CD14-positive monocyte (primary cell): ENCODE measurements around the gene PXN. TPM values are rescaled to one million over a fixed set of nuclear protein-coding genes. Genes with fewer than 3 reads are reported as not detected.

ENCODE experiments used
- DNase-seq, 3 donors: peaks; one replicate each; pipeline ENCODE4 v3.0.0-alpha.2; 2011 to 2022
- H2AFZ ChIP-seq: 2 replicates; pipeline ENCODE4 v1.6.0; 2012; ENCODE audit warnings: mild to moderate bottlenecking, low read depth, low read length, inconsistent platforms; ENCODE audit not compliant: insufficient read depth, poor library complexity, severe bottlenecking
- H3K27ac ChIP-seq, 2 donors: 1 replicate in 1 of 2; 2 replicates in 1 of 2; pipeline ENCODE4 v1.5.1; 2012 to 2013; ENCODE audit warnings: low read length in 2 of 2, control low read depth in 1 of 2, inconsistent platforms in 1 of 2, low read depth in 1 of 2, mild to moderate bottlenecking in 1 of 2
- H3K27me3 ChIP-seq, 2 donors: one replicate each; pipeline versions ENCODE4 v1.6.0 to v1.6.1; 2011 to 2013; ENCODE audit warnings: low read length in 2 of 2; ENCODE audit not compliant: control insufficient read depth in 2 of 2, insufficient read depth in 2 of 2
- H3K36me3 ChIP-seq, 2 donors: replicated peaks in 1 of 2; 1 replicate in 1 of 2; 2 replicates in 1 of 2; pipeline versions ENCODE4 v1.5.1 to v1.6.1; 2012 to 2013; ENCODE audit warnings: low read length in 2 of 2, control low read depth in 1 of 2, inconsistent platforms in 1 of 2, mild to moderate bottlenecking in 1 of 2; ENCODE audit not compliant: insufficient read depth in 2 of 2, control insufficient read depth in 1 of 2
- H3K4me1 ChIP-seq, 2 donors: 1 replicate in 1 of 2; 2 replicates in 1 of 2; pipeline versions ENCODE4 v1.5.1 to v1.6.1; 2012 to 2013; ENCODE audit warnings: low read length in 2 of 2, control low read depth in 1 of 2, inconsistent platforms in 1 of 2, mild to moderate bottlenecking in 1 of 2, moderate library complexity in 1 of 2; ENCODE audit not compliant: insufficient read depth in 2 of 2, control insufficient read depth in 1 of 2
- H3K4me2 ChIP-seq: replicated peaks from 2 replicates; pipeline ENCODE3; 2012; ENCODE audit warnings: low read length, moderate library complexity, mild to moderate bottlenecking; ENCODE audit not compliant: poor library complexity, severe bottlenecking; ENCODE audit errors: extremely low read depth
- H3K4me3 ChIP-seq, 3 experiments: fragments of 200-600 bp in 1 of 3; sonication (generic) in 1 of 3; replicated peaks in 1 of 3; 1 replicate in 2 of 3; 2 replicates in 1 of 3; pipeline ENCODE4 v1.5.1; 2011 to 2013; ENCODE audit warnings: low read length in 3 of 3, mild to moderate bottlenecking in 3 of 3, control low read depth in 2 of 3, low read depth in 2 of 3, inconsistent platforms in 1 of 3, moderate library complexity in 1 of 3
- H3K79me2 ChIP-seq: 2 replicates; pipeline ENCODE4 v1.6.0; 2012; ENCODE audit warnings: mild to moderate bottlenecking, control low read depth, inconsistent platforms, low read length, moderate library complexity; ENCODE audit not compliant: insufficient read depth
- H3K9ac ChIP-seq: 2 replicates; pipeline ENCODE4 v1.6.0; 2017; ENCODE audit warnings: low read length, mild to moderate bottlenecking; ENCODE audit not compliant: insufficient read depth, poor library complexity, severe bottlenecking
- H3K9me3 ChIP-seq, 2 donors: replicated peaks in 1 of 2; 1 replicate in 1 of 2; 2 replicates in 1 of 2; pipeline versions ENCODE4 v1.5.1 to v1.6.1; 2012 to 2013; ENCODE audit warnings: low read length in 2 of 2, control low read depth in 1 of 2; ENCODE audit not compliant: control insufficient read depth in 1 of 2, insufficient read depth in 1 of 2
- H4K20me1 ChIP-seq: 2 replicates; pipeline ENCODE4 v1.6.0; 2012; ENCODE audit warnings: mild to moderate bottlenecking, low read length, control low read depth, moderate library complexity; ENCODE audit not compliant: insufficient read depth
- H3K27ac Mint-ChIP-seq, 7 donors: one replicate each; pipeline ENCODE4 v1.8.0; 2020; ENCODE audit warnings: mild to moderate bottlenecking in 7 of 7, mixed read lengths in 7 of 7, moderate library complexity in 6 of 7, inconsistent platforms in 2 of 7
- H3K27me3 Mint-ChIP-seq, 3 donors: one replicate each; pipeline ENCODE4 v1.8.0; 2021 to 2022; ENCODE audit warnings: low read depth in 3 of 3, mild to moderate bottlenecking in 3 of 3, mixed read lengths in 3 of 3, moderate library complexity in 3 of 3, inconsistent platforms in 1 of 3
- H3K36me3 Mint-ChIP-seq, 2 donors: one replicate each; pipeline ENCODE4 v1.8.0; 2020; ENCODE audit warnings: mixed read lengths in 2 of 2, inconsistent platforms in 1 of 2, mild to moderate bottlenecking in 1 of 2
- H3K4me1 Mint-ChIP-seq: one replicate; pipeline ENCODE4 v1.8.0; 2020; ENCODE audit warnings: mild to moderate bottlenecking, mixed read lengths
- H3K4me3 Mint-ChIP-seq, 2 donors: one replicate each; pipeline ENCODE4 v1.8.0; 2020; ENCODE audit warnings: mild to moderate bottlenecking in 2 of 2, mixed read lengths in 2 of 2, moderate library complexity in 1 of 2
- H3K9me3 Mint-ChIP-seq, 7 donors: one replicate each; pipeline ENCODE4 v1.8.0; 2020 to 2022; ENCODE audit warnings: mixed read lengths in 7 of 7, mild to moderate bottlenecking in 6 of 7, moderate library complexity in 6 of 7, inconsistent platforms in 2 of 7
- WGBS: methylation state at CpG from one replicate; pipeline ENCODE4 v1.1.5; 2013; ENCODE audit warnings: missing lambda C conversion rate; ENCODE audit not compliant: insufficient coverage; 5-methylcytosine and 5-hydroxymethylcytosine counted together
- intact Hi-C, 2 donors: fragments of 100-400 bp; cut with micrococcal nuclease; formaldehyde crosslinking; loops; one replicate each; pipeline versions ENCODE4 v1.15.0 to v1.15.1; 2023
- polyA plus RNA-seq, 3 donors: library from polyadenylated mRNA; depleted of rRNA in 1 of 3; unstranded in 2 of 3; stranded (reverse) in 1 of 3; fragments of 300-500 nt in 2 of 3; fragments of >200 nt in 1 of 3; fragmentation: Illumina TruSeq in 2 of 3; gene quantifications; 1 replicate in 2 of 3; 2 replicates in 1 of 3; pipeline ENCODE4 v1.2.3, GENCODE V29; 2012 to 2021
- TF ChIP-seq, protein P1 (sequence below): fragments of 200-600 bp; IDR thresholded peaks from one replicate; pipeline ENCODE4 v1.8.0; 2022; ENCODE audit warnings: antibody characterized with exemption, mild to moderate bottlenecking

PXN gene
- polyA plus RNA-seq, 3 donors, result 62.5 to 106 (median 98.4) TPM

- H3K79me2 ChIP-seq, result peaks cover 94% of the 10 kb centered on the region
- H3K36me3 Mint-ChIP-seq, result peaks cover 39 to 46% of the 10 kb centered on the region in 2 donors
- H3K36me3 ChIP-seq, result peaks cover 4 to 8% of the 10 kb centered on the region in 2 donors
- H3K27me3 ChIP-seq, result no peaks in the 10 kb centered on the region
- peak in 1 of 3 donors; percentile 53 for DNase-seq
- H3K27ac Mint-ChIP-seq, result peak overlapping the region; percentile 83 to 93 (median 89)
- H3K9me3 ChIP-seq, result no peaks in the 10 kb centered on the region
- TF ChIP-seq, protein P1, sequence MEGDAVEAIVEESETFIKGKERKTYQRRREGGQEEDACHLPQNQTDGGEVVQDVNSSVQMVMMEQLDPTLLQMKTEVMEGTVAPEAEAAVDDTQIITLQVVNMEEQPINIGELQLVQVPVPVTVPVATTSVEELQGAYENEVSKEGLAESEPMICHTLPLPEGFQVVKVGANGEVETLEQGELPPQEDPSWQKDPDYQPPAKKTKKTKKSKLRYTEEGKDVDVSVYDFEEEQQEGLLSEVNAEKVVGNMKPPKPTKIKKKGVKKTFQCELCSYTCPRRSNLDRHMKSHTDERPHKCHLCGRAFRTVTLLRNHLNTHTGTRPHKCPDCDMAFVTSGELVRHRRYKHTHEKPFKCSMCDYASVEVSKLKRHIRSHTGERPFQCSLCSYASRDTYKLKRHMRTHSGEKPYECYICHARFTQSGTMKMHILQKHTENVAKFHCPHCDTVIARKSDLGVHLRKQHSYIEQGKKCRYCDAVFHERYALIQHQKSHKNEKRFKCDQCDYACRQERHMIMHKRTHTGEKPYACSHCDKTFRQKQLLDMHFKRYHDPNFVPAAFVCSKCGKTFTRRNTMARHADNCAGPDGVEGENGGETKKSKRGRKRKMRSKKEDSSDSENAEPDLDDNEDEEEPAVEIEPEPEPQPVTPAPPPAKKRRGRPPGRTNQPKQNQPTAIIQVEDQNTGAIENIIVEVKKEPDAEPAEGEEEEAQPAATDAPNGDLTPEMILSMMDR, result no peak
- peak overlapping the region in 1 of 3 experiments; percentile 53 for H3K4me3 ChIP-seq
- peaks cover 80 to 88% of the 10 kb centered on the region in 2 donors for H3K4me1 ChIP-seq
- WGBS, result 63% methylated on average over 4 of the region's 8 CpGs
- intact Hi-C loops, result no loop called here
- peak overlapping the region; percentile 16 to 63 for H3K4me3 Mint-ChIP-seq
- H2AFZ ChIP-seq, result no peak overlapping the region
- H3K27me3 Mint-ChIP-seq, result peaks cover 2 to 4% (median 3%) of the 10 kb centered on the region in 3 donors
- H3K4me1 Mint-ChIP-seq, result peaks cover 83% of the 10 kb centered on the region
- H3K4me2 ChIP-seq, result peak overlapping the region; percentile 66
- peak overlapping the region; percentile 57 to 72 for H3K27ac ChIP-seq
- peaks cover 53% of the 10 kb centered on the region for H4K20me1 ChIP-seq
- peaks cover 0 to 2% (median 0%) of the 10 kb centered on the region in 7 donors for H3K9me3 Mint-ChIP-seq
- peak overlapping the region; percentile 17 for H3K9ac ChIP-seq
Measured at GRCh38 chr12:120249875-120250795, 15.4 kb downstream of the PXN start.

DNA sequence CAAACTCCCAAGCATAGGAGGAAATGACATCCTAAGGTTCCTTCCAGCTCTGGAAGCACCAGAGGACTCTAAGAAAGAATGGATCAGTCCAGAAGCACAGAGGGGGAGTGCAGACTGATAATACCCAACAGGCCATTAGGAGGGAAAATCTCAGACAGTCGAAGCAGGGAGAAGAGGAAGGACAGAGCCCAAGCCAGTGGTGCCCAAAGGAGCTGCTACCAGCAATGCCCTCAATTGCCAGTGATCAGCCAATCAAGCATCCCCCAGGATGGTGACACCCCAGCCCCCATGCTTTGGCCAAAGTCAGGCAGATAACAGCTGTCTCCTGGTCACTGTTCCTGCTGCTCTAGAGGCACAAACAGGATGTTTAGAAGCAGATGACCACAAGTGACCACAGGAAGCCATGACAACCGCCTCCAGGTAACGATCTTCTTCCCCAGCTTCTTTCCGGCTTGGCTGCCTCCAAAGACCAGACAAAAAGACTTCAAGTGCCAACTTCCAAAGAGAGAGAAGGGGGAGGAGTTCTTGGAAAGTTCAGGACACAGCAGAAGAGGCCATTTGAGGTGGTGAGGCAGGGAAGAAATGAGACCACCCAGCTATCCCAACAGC is 16.2 kb downstream of the PXN start:
- H3K9me3 ChIP-seq, result no peaks in the 10 kb centered on the region
- H3K27ac Mint-ChIP-seq, result peak overlapping the region; percentile 44 to 93 (median 88)
- peaks cover 2 to 4% (median 3%) of the 10 kb centered on the region in 3 donors for H3K27me3 Mint-ChIP-seq
- H3K4me3 ChIP-seq, result peak overlapping the region in 1 of 3 experiments; percentile 53
- H3K4me3 Mint-ChIP-seq, result peak overlapping the region; percentile 16 to 63
- no peak for DNase-seq
- WGBS, result 63% methylated on average over 2 of the region's 4 CpGs
- peak overlapping the region in 1 of 2 donors; percentile 72 for H3K27ac ChIP-seq
- peaks cover 38 to 42% of the 10 kb centered on the region in 2 donors for H3K36me3 Mint-ChIP-seq
- peaks cover 61% of the 10 kb centered on the region for H4K20me1 ChIP-seq
- TF ChIP-seq, protein P1, result no peak
- peak overlapping the region; percentile 66 for H3K4me2 ChIP-seq
- no peak overlapping the region for H3K9ac ChIP-seq
- H3K36me3 ChIP-seq, result peaks cover 0 to 11% of the 10 kb centered on the region in 2 donors
- H3K4me1 ChIP-seq, result peaks cover 73 to 81% of the 10 kb centered on the region in 2 donors
- H2AFZ ChIP-seq, result no peak overlapping the region
- intact Hi-C loops, result no loop called here
- peaks cover 0 to 2% (median 0%) of the 10 kb centered on the region in 7 donors for H3K9me3 Mint-ChIP-seq
- peaks cover 80% of the 10 kb centered on the region for H3K4me1 Mint-ChIP-seq
- peaks cover 92% of the 10 kb centered on the region for H3K79me2 ChIP-seq
- H3K27me3 ChIP-seq, result no peaks in the 10 kb centered on the region
